OCI-M2 (cell line): ENCODE data around the gene ELF3.
"Not testable (repeated sequence)": the region's sequence is repeated elsewhere in the genome, so short reads cannot be mapped to it uniquely, and the experiment has no call there.

Source experiments
- DNase-seq: peaks from one replicate; lab custom pipeline; 2025; ENCODE audit not compliant: unreplicated experiment; lab: John Stamatoyannopoulos, UW

ELF3 gene

GRCh38 chr1:202034149-202034682 lies 23.8 kb downstream of the ELF3 start:
- no peak for DNase-seq

GRCh38 chr1:202034683-202035462 lies 24.5 kb downstream of the ELF3 start:
- no peak for DNase-seq

- DNase-seq, result no peak
These were observed 26.4 kb downstream of the ELF3 start for GRCh38 chr1:202036595-202037387.

GRCh38 chr1:202037706-202038296 lies 27.4 kb downstream of the ELF3 start:
- no peak for DNase-seq

- no peak for DNase-seq
These were observed 28.4 kb downstream of the ELF3 start for GRCh38 chr1:202038688-202039346.

GRCh38 chr1:202045705-202046104 lies 35.3 kb downstream of the ELF3 start:
- DNase-seq, result no peak

GRCh38 chr1:202046227-202046626 lies 35.8 kb downstream of the ELF3 start:
- DNase-seq, result no peak

GRCh38 chr1:202046748-202047708 lies 36.6 kb downstream of the ELF3 start:
- DNase-seq, result no peak

- no peak for DNase-seq
These were observed 37.6 kb downstream of the ELF3 start for GRCh38 chr1:202047977-202048376.

- DNase-seq, result no peak
These were observed 38.7 kb downstream of the ELF3 start for GRCh38 chr1:202049129-202049528.

- DNase-seq, result no peak
These were observed 43.7 kb downstream of the ELF3 start for GRCh38 chr1:202054094-202054493.

GRCh38 chr1:202054673-202055072 lies 44.3 kb downstream of the ELF3 start:
- DNase-seq, result not testable (repeated sequence)

- no peak for DNase-seq
These were observed 46.4 kb downstream of the ELF3 start for GRCh38 chr1:202056644-202057334.

- DNase-seq, result not testable (repeated sequence)
These were observed 46.9 kb downstream of the ELF3 start for GRCh38 chr1:202057335-202057704.

- no peak for DNase-seq
These were observed 47.9 kb downstream of the ELF3 start for GRCh38 chr1:202058001-202058908.

GRCh38 chr1:202061055-202061454 lies 50.7 kb downstream of the ELF3 start:
- DNase-seq, result no peak

- not testable (repeated sequence) for DNase-seq
These were observed 51.4 kb downstream of the ELF3 start for GRCh38 chr1:202061787-202062186.

GRCh38 chr1:202062636-202063035 lies 52.2 kb downstream of the ELF3 start:
- not testable (repeated sequence) for DNase-seq
